ENCODE measurements around the gene FSTL4. TPM values are rescaled to one million over a fixed set of nuclear protein-coding genes. Genes with fewer than 3 reads are reported as not detected.

FSTL4 gene
- total RNA-seq, 2 experiments from 2014 or later: not detected

GRCh38 chr5:133277744-133278143 lies 334.6 kb downstream of the FSTL4 start:
- POLR2A ChIA-PET: no interaction called here

DNA sequence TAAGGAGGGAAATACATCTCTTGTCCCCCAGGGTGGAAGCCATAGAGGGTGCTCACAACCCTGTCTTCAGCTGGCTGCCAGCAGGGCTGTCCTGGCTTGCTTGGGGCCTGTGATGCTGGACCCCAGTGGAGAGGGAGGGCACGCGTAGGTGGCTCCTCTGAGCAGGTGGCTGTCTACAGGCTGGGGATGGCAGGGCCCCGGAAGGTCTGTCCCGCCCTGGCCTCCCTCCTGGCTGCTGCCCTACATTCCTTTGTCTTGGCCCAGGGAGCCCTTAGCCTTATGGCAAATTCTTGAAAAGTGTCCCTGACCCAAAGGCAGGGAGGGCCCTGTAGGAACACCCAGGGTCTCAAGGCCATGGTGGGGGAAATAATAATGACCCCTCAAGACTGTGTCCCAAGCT lies 336.2 kb downstream of the FSTL4 start:
- Histone ChIP-seq H3K79me2 (ENCODE audit: insufficient read depth, low read depth, low read length) (no peaks in the 10 kb centered on the region), H3K4me2 (ENCODE audit: low read length) (no peak overlapping the region), H3K27ac (ENCODE audit: low read depth, low read length, poor library complexity, severe bottlenecking) (no peak overlapping the region), H3K36me3 (ENCODE audit: insufficient read depth, low read length) (no peaks in the 10 kb centered on the region), H3K9me2 (ENCODE audit: insufficient read depth, low read length) (no peaks in the 10 kb centered on the region), H2AFZ (ENCODE audit: low read length) (no peak overlapping the region), H4K20me1 (ENCODE audit: insufficient read depth, low read length) (no peaks in the 10 kb centered on the region), H3K9me3 (ENCODE audit: low read length) (no peaks in the 10 kb centered on the region), H3K4me1 (ENCODE audit: insufficient read depth, low read length, poor library complexity, severe bottlenecking) (no peaks in the 10 kb centered on the region), H3K4me3 (ENCODE audit: low read depth, low read length, poor library complexity, severe bottlenecking) (no peak overlapping the region)
- TF ChIP-seq, protein P1, sequence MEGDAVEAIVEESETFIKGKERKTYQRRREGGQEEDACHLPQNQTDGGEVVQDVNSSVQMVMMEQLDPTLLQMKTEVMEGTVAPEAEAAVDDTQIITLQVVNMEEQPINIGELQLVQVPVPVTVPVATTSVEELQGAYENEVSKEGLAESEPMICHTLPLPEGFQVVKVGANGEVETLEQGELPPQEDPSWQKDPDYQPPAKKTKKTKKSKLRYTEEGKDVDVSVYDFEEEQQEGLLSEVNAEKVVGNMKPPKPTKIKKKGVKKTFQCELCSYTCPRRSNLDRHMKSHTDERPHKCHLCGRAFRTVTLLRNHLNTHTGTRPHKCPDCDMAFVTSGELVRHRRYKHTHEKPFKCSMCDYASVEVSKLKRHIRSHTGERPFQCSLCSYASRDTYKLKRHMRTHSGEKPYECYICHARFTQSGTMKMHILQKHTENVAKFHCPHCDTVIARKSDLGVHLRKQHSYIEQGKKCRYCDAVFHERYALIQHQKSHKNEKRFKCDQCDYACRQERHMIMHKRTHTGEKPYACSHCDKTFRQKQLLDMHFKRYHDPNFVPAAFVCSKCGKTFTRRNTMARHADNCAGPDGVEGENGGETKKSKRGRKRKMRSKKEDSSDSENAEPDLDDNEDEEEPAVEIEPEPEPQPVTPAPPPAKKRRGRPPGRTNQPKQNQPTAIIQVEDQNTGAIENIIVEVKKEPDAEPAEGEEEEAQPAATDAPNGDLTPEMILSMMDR (conservative IDR thresholded peaks at IDR 0.05; ENCODE audit: low read length): no peak
- no peak for TF ChIP-seq EZH2phosphoT487 (IDR thresholded peaks at IDR 0.05; ENCODE audit: borderline replicate concordance, low read depth, low read length)
- no peak for DNase-seq (ENCODE audit: low spot score)
- intact Hi-C loops (cut with micrococcal nuclease; ENCODE audit: unreplicated experiment): no loop called here
- no TSS peak for BruUV-seq (replicated peaks)
- POLR2A ChIA-PET: interaction anchor here (0.6 to 0.7 kb wide), 2 partner anchors 160 to 646 kb away, joined by 3 read pairs; no protein-coding TSS in a partner anchor
- CTCF ChIA-PET (ENCODE audit: unreplicated experiment): no interaction called here

More at GRCh38 chr5:133277744-133278143, 334.6 kb downstream of the FSTL4 start:
- no peaks in the 10 kb centered on the region for H3K36me3 ChIP-seq (ENCODE audit: insufficient read depth, low read length)
- no peaks in the 10 kb centered on the region for H4K20me1 ChIP-seq (ENCODE audit: insufficient read depth, low read length)
- no peak overlapping the region for H3K4me2 ChIP-seq (ENCODE audit: low read length)
- H3K9me3 ChIP-seq (ENCODE audit: low read length): no peaks in the 10 kb centered on the region
- no peak overlapping the region for H3K27ac ChIP-seq (ENCODE audit: low read depth, low read length, poor library complexity, severe bottlenecking)
- no peaks in the 10 kb centered on the region for H3K79me2 ChIP-seq (ENCODE audit: insufficient read depth, low read depth, low read length)
- H3K4me3 ChIP-seq (ENCODE audit: low read depth, low read length, poor library complexity, severe bottlenecking): no peak overlapping the region
- H2AFZ ChIP-seq (ENCODE audit: low read length): no peak overlapping the region
- BruUV-seq (replicated peaks): no TSS peak
- H3K4me1 ChIP-seq (ENCODE audit: insufficient read depth, low read length, poor library complexity, severe bottlenecking): no peaks in the 10 kb centered on the region
- CTCF ChIA-PET (ENCODE audit: unreplicated experiment): interaction anchor here (0.8 kb wide), 1 partner anchor 10 kb away, joined by 4 read pairs; no protein-coding TSS in a partner anchor
- no peaks in the 10 kb centered on the region for H3K9me2 ChIP-seq (ENCODE audit: insufficient read depth, low read length)
- DNase-seq (ENCODE audit: low spot score): no peak
- intact Hi-C loops (cut with micrococcal nuclease; ENCODE audit: unreplicated experiment): no loop called here
- TF ChIP-seq, protein P1 (conservative IDR thresholded peaks at IDR 0.05; ENCODE audit: low read length): no peak
- TF ChIP-seq EZH2phosphoT487 (IDR thresholded peaks at IDR 0.05; ENCODE audit: borderline replicate concordance, low read depth, low read length): no peak

GRCh38 chr5:133275631-133276030 lies 336.7 kb downstream of the FSTL4 start:
- DNase-seq (ENCODE audit: low spot score): no peak

More at GRCh38 chr5:133275631-133276030, 336.7 kb downstream of the FSTL4 start:
- intact Hi-C loops (cut with micrococcal nuclease; ENCODE audit: unreplicated experiment): no loop called here
- H3K36me3 ChIP-seq (ENCODE audit: insufficient read depth, low read length): no peaks in the 10 kb centered on the region
- H3K9me2 ChIP-seq (ENCODE audit: insufficient read depth, low read length): no peaks in the 10 kb centered on the region
- H4K20me1 ChIP-seq (ENCODE audit: insufficient read depth, low read length): no peaks in the 10 kb centered on the region
- BruUV-seq (replicated peaks): no TSS peak
- H2AFZ ChIP-seq (ENCODE audit: low read length): no peak overlapping the region
- H3K4me2 ChIP-seq (ENCODE audit: low read length): no peak overlapping the region
- H3K27ac ChIP-seq (ENCODE audit: low read depth, low read length, poor library complexity, severe bottlenecking): no peak overlapping the region
- no peaks in the 10 kb centered on the region for H3K4me1 ChIP-seq (ENCODE audit: insufficient read depth, low read length, poor library complexity, severe bottlenecking)
- H3K79me2 ChIP-seq (ENCODE audit: insufficient read depth, low read depth, low read length): no peaks in the 10 kb centered on the region
- POLR2A ChIA-PET: interaction anchor here (0.6 to 0.7 kb wide), 3 partner anchors 160 to 646 kb away, joined by 3 read pairs; no protein-coding TSS in a partner anchor
- TF ChIP-seq EZH2phosphoT487 (IDR thresholded peaks at IDR 0.05; ENCODE audit: borderline replicate concordance, low read depth, low read length): no peak
- TF ChIP-seq, protein P1 (conservative IDR thresholded peaks at IDR 0.05; ENCODE audit: low read length): no peak
- H3K4me3 ChIP-seq (ENCODE audit: low read depth, low read length, poor library complexity, severe bottlenecking): no peak overlapping the region
- H3K9me3 ChIP-seq (ENCODE audit: low read length): no peaks in the 10 kb centered on the region
- CTCF ChIA-PET (ENCODE audit: unreplicated experiment): no interaction called here
